Ishikawa (cell line): Measurements from ENCODE around the gene CD48.

Source experiments
- CEBPB ChIP-seq: IDR thresholded peaks from 2 replicates; pipeline ENCODE4 v1.6.1; 2012
- CREB1 ChIP-seq: IDR thresholded peaks from 2 replicates; pipeline ENCODE4 v1.6.1; 2012; ENCODE audit warnings: low read depth
- EGR1 ChIP-seq: IDR thresholded peaks from 2 replicates; pipeline ENCODE4 v1.6.1; 2012
- EP300 ChIP-seq: IDR thresholded peaks from 2 replicates; pipeline ENCODE4 v1.6.1; 2012; ENCODE audit warnings: borderline replicate concordance
- FOXM1 ChIP-seq: IDR thresholded peaks from 2 replicates; pipeline ENCODE4 v1.6.1; 2012; ENCODE audit warnings: low read depth, borderline replicate concordance
- MAX ChIP-seq: IDR thresholded peaks from 2 replicates; pipeline ENCODE4 v1.6.1; 2012
- NFIC ChIP-seq: IDR thresholded peaks from 2 replicates; pipeline ENCODE4 v1.6.1; 2012
- RAD21 ChIP-seq: IDR thresholded peaks from 2 replicates; pipeline ENCODE4 v1.6.1; 2012; ENCODE audit warnings: low read depth
- REST ChIP-seq: IDR thresholded peaks from 2 replicates; pipeline ENCODE4 v1.6.1; 2012; ENCODE audit warnings: low read depth, mild to moderate bottlenecking
- TAF1 ChIP-seq: IDR thresholded peaks from 2 replicates; pipeline ENCODE4 v1.6.1; 2012; ENCODE audit warnings: low read depth, mild to moderate bottlenecking
- TCF12 ChIP-seq: IDR thresholded peaks from 2 replicates; pipeline ENCODE4 v1.6.1; 2012; ENCODE audit warnings: low read depth
- TEAD4 ChIP-seq: IDR thresholded peaks from 2 replicates; pipeline ENCODE4 v1.6.1; 2012
- USF1 ChIP-seq: IDR thresholded peaks from 2 replicates; pipeline ENCODE4 v1.6.1; 2012
- YY1 ChIP-seq: IDR thresholded peaks from 2 replicates; pipeline ENCODE4 v1.6.1; 2012; ENCODE audit warnings: low read depth
- ZBTB7A ChIP-seq: IDR thresholded peaks from 2 replicates; pipeline ENCODE4 v1.6.1; 2012; ENCODE audit warnings: low read depth

CD48 gene

GRCh38 chr1:160711602-160712311 lies at the start of gene CD48:
CD48 (minus strand) TSS chr1:160711822; CDS start chr1:160711763, 59 bp downstream.
- TF ChIP-seq CEBPB (no peak), EP300 (no peak), YY1 (no peak), NFIC (no peak), RAD21 (no peak), REST (no peak), USF1 (no peak), EGR1 (no peak), FOXM1 (no peak), CREB1 (no peak), TAF1 (no peak), MAX (no peak), TCF12 (no peak), TEAD4 (no peak), ZBTB7A (no peak)

GRCh38 chr1:160761046-160761445 lies 49.4 kb upstream of the CD48 start:
- no peak for TF ChIP-seq FOXM1
- no peak for TF ChIP-seq MAX
- TF ChIP-seq EGR1, result no peak
- TF ChIP-seq CEBPB, result no peak
- no peak for TF ChIP-seq USF1
- TF ChIP-seq EP300, result no peak
- TF ChIP-seq YY1, result no peak
- no peak for TF ChIP-seq TAF1
- no peak for TF ChIP-seq ZBTB7A
- TF ChIP-seq RAD21, result no peak
- no peak for TF ChIP-seq CREB1
- TF ChIP-seq TCF12, result no peak
- no peak for TF ChIP-seq TEAD4
- no peak for TF ChIP-seq REST
- no peak for TF ChIP-seq NFIC

- TF ChIP-seq FOXM1, result no peak
- TF ChIP-seq TCF12, result no peak
- TF ChIP-seq TEAD4, result no peak
- TF ChIP-seq RAD21, result no peak
- no peak for TF ChIP-seq NFIC
- TF ChIP-seq CREB1, result no peak
- no peak for TF ChIP-seq ZBTB7A
- TF ChIP-seq EP300, result no peak
- TF ChIP-seq EGR1, result no peak
- TF ChIP-seq CEBPB, result no peak
- no peak for TF ChIP-seq USF1
- no peak for TF ChIP-seq MAX
Measured at GRCh38 chr1:160759740-160760139, 48.1 kb upstream of the CD48 start.

GRCh38 chr1:160758521-160758920 lies 46.9 kb upstream of the CD48 start:
- TF ChIP-seq EGR1, result no peak
- TF ChIP-seq NFIC, result no peak
- TF ChIP-seq USF1, result no peak
- no peak for TF ChIP-seq MAX
- TF ChIP-seq CEBPB, result no peak
- no peak for TF ChIP-seq EP300
- TF ChIP-seq TAF1, result no peak
- no peak for TF ChIP-seq TEAD4
- TF ChIP-seq REST, result no peak
- no peak for TF ChIP-seq TCF12
- TF ChIP-seq FOXM1, result no peak
- no peak for TF ChIP-seq YY1
- no peak for TF ChIP-seq RAD21
- TF ChIP-seq ZBTB7A, result no peak
- no peak for TF ChIP-seq CREB1
